ENCODE data around the gene ANGPTL4.

DNA sequence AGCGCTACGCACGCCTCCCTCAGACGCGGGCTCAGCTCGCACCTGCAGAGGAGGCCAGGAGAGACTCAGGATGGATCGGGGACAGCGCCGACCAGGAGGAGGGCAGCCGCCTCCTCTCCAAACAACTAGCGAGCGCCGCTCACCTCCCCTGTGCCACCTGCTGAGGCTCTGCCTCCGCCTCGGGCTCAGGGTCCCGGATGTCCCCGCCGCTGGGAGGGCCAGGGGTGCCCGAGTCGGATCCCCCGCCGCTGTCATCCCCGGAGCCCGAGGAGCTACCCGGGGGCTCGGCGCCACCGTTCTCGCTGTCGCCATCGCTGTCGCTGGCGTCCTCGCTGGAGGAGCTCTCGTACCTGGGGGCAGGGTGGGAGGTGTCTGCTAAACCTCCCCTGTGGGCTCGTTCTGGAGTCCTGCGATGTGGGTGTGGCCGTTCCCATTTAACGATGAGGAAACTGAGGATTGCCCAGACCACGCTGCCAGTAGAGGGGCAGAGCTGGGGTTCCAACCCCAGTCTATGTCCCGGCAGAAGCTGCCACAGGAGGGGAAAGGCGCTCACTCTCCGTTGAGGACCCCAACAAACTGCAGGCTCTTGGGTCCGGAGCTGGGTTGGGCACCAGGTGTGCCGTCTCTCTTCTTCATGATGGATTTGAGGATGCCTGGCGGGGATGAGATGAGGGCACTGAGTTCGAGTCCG is 30.0 kb upstream of the ANGPTL4 start:
- no peak for TF ChIP-seq EZH2 (IDR thresholded peaks at IDR 0.05; ENCODE audit: borderline replicate concordance, insufficient read depth, low read depth, low read length, poor library complexity, severe bottlenecking)
- TF ChIP-seq, protein P1, sequence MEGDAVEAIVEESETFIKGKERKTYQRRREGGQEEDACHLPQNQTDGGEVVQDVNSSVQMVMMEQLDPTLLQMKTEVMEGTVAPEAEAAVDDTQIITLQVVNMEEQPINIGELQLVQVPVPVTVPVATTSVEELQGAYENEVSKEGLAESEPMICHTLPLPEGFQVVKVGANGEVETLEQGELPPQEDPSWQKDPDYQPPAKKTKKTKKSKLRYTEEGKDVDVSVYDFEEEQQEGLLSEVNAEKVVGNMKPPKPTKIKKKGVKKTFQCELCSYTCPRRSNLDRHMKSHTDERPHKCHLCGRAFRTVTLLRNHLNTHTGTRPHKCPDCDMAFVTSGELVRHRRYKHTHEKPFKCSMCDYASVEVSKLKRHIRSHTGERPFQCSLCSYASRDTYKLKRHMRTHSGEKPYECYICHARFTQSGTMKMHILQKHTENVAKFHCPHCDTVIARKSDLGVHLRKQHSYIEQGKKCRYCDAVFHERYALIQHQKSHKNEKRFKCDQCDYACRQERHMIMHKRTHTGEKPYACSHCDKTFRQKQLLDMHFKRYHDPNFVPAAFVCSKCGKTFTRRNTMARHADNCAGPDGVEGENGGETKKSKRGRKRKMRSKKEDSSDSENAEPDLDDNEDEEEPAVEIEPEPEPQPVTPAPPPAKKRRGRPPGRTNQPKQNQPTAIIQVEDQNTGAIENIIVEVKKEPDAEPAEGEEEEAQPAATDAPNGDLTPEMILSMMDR (IDR thresholded peaks at IDR 0.05) = no peak

Data from B cell (primary cell).